ENCODE data around the gene RBM24.

GRCh38 chr6:17299222-17299621 is 18.1 kb downstream of the RBM24 start:
- TF ChIP-seq CTCF (conservative IDR thresholded peaks at IDR 0.05) (no peak), ZFX (IDR thresholded peaks at IDR 0.05) (no peak)
